IMR-90 (cell line): ENCODE measurements around the gene CASP8AP2.
"Not testable (repeated sequence)": the region's sequence is repeated elsewhere in the genome, so short reads cannot be mapped to it uniquely, and the experiment has no call there.

ENCODE experiments used
- BHLHE40 ChIP-seq: fragments of 150-350 bp; IDR thresholded peaks from 2 replicates; pipeline ENCODE4 v1.6.1; 2016; ENCODE audit warnings: mild to moderate bottlenecking, low read depth, low read length
- CEBPB ChIP-seq: IDR thresholded peaks from 2 replicates; pipeline ENCODE4 v1.6.1; 2012; ENCODE audit warnings: low read depth, low read length, improper control_type of control experiment
- FOS ChIP-seq: fragments of 150-350 bp; IDR thresholded peaks from 2 replicates; pipeline ENCODE4 v1.6.1; 2016; ENCODE audit warnings: low read depth, low read length
- MAFK ChIP-seq: IDR thresholded peaks from 2 replicates; pipeline ENCODE4 v1.6.1; 2012; ENCODE audit warnings: low read depth, low read length, improper control_type of control experiment
- MXI1 ChIP-seq: IDR thresholded peaks from 2 replicates; pipeline ENCODE4 v1.6.1; 2012; ENCODE audit warnings: low read depth, mild to moderate bottlenecking, low read length, moderate library complexity, borderline replicate concordance
- POLR2A ChIP-seq: IDR thresholded peaks from 2 replicates; pipeline ENCODE4 v1.6.1; 2012; ENCODE audit warnings: mild to moderate bottlenecking, low read depth, low read length
- RAD21 ChIP-seq: IDR thresholded peaks from 2 replicates; pipeline ENCODE4 v1.6.1; 2012; ENCODE audit warnings: low read length, improper control_type of control experiment
- RCOR1 ChIP-seq: IDR thresholded peaks from 2 replicates; pipeline ENCODE4 v1.6.1; 2012; ENCODE audit warnings: mild to moderate bottlenecking, low read length, improper control_type of control experiment; ENCODE audit not compliant: insufficient replicate concordance
- TF ChIP-seq, protein P1 (sequence below): conservative IDR thresholded peaks from 2 replicates; pipeline ENCODE4 v1.5.1; 2012; ENCODE audit warnings: mild to moderate bottlenecking, low read depth, low read length, improper control_type of control experiment
- TF ChIP-seq, protein P2 (sequence below): fragments of 150-350 bp; IDR thresholded peaks from 2 replicates; pipeline ENCODE4 v1.6.1; 2017; ENCODE audit warnings: mild to moderate bottlenecking, antibody characterized with exemption, low read length, low read depth

DNA sequence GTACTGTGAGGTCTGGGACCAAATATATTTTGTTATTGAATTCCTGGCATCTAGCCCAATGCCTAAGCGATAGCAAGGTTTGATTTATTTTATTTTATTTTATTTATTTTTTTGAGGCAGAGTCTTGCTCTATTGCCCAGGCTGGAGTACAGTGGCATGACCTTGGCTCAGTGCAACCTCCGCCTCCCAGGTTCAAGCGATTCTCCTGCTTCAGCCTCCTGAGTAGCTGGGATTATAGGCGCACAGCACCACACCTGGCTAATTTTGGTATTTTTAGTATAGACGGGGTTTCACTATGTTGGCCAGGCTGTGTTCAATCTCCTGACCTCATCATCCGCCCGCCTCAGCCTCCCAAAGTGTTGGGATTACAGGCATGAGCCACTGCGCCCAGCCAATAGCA, 62.9 kb downstream of the CASP8AP2 start:
- TF ChIP-seq, protein P1, sequence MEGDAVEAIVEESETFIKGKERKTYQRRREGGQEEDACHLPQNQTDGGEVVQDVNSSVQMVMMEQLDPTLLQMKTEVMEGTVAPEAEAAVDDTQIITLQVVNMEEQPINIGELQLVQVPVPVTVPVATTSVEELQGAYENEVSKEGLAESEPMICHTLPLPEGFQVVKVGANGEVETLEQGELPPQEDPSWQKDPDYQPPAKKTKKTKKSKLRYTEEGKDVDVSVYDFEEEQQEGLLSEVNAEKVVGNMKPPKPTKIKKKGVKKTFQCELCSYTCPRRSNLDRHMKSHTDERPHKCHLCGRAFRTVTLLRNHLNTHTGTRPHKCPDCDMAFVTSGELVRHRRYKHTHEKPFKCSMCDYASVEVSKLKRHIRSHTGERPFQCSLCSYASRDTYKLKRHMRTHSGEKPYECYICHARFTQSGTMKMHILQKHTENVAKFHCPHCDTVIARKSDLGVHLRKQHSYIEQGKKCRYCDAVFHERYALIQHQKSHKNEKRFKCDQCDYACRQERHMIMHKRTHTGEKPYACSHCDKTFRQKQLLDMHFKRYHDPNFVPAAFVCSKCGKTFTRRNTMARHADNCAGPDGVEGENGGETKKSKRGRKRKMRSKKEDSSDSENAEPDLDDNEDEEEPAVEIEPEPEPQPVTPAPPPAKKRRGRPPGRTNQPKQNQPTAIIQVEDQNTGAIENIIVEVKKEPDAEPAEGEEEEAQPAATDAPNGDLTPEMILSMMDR = not testable (repeated sequence)
- TF ChIP-seq RAD21, CEBPB, POLR2A, BHLHE40, FOS, MAFK, MXI1, RCOR1: not testable (repeated sequence)
- TF ChIP-seq, protein P2, sequence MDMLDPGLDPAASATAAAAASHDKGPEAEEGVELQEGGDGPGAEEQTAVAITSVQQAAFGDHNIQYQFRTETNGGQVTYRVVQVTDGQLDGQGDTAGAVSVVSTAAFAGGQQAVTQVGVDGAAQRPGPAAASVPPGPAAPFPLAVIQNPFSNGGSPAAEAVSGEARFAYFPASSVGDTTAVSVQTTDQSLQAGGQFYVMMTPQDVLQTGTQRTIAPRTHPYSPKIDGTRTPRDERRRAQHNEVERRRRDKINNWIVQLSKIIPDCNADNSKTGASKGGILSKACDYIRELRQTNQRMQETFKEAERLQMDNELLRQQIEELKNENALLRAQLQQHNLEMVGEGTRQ = not testable (repeated sequence)
